Neural crest cell (in vitro differentiated cells): Measurements from ENCODE around the gene APOO. TPM values are rescaled to one million over a fixed set of nuclear protein-coding genes. Genes with fewer than 3 reads are reported as not detected.

Source experiments
- DNase-seq: peaks from one replicate; pipeline ENCODE4 v3.0.0; 2021; ENCODE audit warnings: low read depth, mixed read lengths, low spot score
- H3K27ac Mint-ChIP-seq: one replicate; pipeline ENCODE4 v1.8.0; 2021; ENCODE audit warnings: mild to moderate bottlenecking, mixed read lengths; ENCODE audit not compliant: unreplicated experiment
- H3K27me3 Mint-ChIP-seq: 2 replicates; pipeline ENCODE4 v1.8.0; 2021; ENCODE audit warnings: low read depth, mild to moderate bottlenecking, mixed read lengths
- H3K36me3 Mint-ChIP-seq: 2 replicates; pipeline ENCODE4 v1.8.0; 2021; ENCODE audit warnings: low read depth, mild to moderate bottlenecking, mixed read lengths
- H3K4me1 Mint-ChIP-seq: 2 replicates; pipeline ENCODE4 v1.8.0; 2021; ENCODE audit warnings: mixed read lengths
- H3K4me3 Mint-ChIP-seq: one replicate; pipeline ENCODE4 v1.8.0; 2021; ENCODE audit warnings: mild to moderate bottlenecking, mixed read lengths
- H3K9me3 Mint-ChIP-seq: 2 replicates; pipeline ENCODE4 v1.8.0; 2021; ENCODE audit warnings: mixed read lengths
- CTCF ChIP-seq: fragments of 200-600 bp; sonication (generic); conservative IDR thresholded peaks from 2 replicates; pipeline ENCODE4 v1.5.0; 2021; ENCODE audit warnings: antibody characterized with exemption, mild to moderate bottlenecking
- total RNA-seq: library from RNA; stranded (reverse); gene quantifications from 2 replicates; pipeline ENCODE4 v1.2.1, GENCODE V29; 2021

APOO gene
- total RNA-seq, 1 donor from 2014 or later, result 91.0 TPM

GRCh38 chrX:23887451-23887850 is 20.3 kb downstream of the APOO start:
- peaks cover 6% of the 10 kb centered on the region for H3K36me3 Mint-ChIP-seq
- no peaks in the 10 kb centered on the region for H3K9me3 Mint-ChIP-seq
- no peak overlapping the region for H3K27ac Mint-ChIP-seq
- peaks cover 19% of the 10 kb centered on the region for H3K4me1 Mint-ChIP-seq
- no peak overlapping the region for H3K4me3 Mint-ChIP-seq
- H3K27me3 Mint-ChIP-seq, result no peaks in the 10 kb centered on the region
- DNase-seq, result no peak
- TF ChIP-seq CTCF, result no peak

GRCh38 chrX:23885803-23886202 is 21.9 kb downstream of the APOO start:
- H3K27me3 Mint-ChIP-seq, result no peaks in the 10 kb centered on the region
- H3K27ac Mint-ChIP-seq, result peak overlapping the region; percentile 89
- peaks cover 19% of the 10 kb centered on the region for H3K4me1 Mint-ChIP-seq
- no peak overlapping the region for H3K4me3 Mint-ChIP-seq
- H3K9me3 Mint-ChIP-seq, result no peaks in the 10 kb centered on the region
- TF ChIP-seq CTCF, result no peak
- no peak for DNase-seq
- H3K36me3 Mint-ChIP-seq, result peaks cover 8% of the 10 kb centered on the region

GRCh38 chrX:23884427-23885024 is 23.2 kb downstream of the APOO start:
- Mint-ChIP-seq H3K4me1 (peaks cover 19% of the 10 kb centered on the region), H3K27ac (no peak overlapping the region), H3K36me3 (peaks cover 8% of the 10 kb centered on the region), H3K4me3 (no peak overlapping the region), H3K9me3 (no peaks in the 10 kb centered on the region), H3K27me3 (no peaks in the 10 kb centered on the region)
- no peak for DNase-seq
- TF ChIP-seq CTCF, result no peak

GRCh38 chrX:23883737-23884354 is 23.9 kb downstream of the APOO start:
- no peak for DNase-seq
- no peaks in the 10 kb centered on the region for H3K27me3 Mint-ChIP-seq
- peaks cover 19% of the 10 kb centered on the region for H3K4me1 Mint-ChIP-seq
- H3K27ac Mint-ChIP-seq, result no peak overlapping the region
- H3K9me3 Mint-ChIP-seq, result no peaks in the 10 kb centered on the region
- H3K36me3 Mint-ChIP-seq, result peaks cover 6% of the 10 kb centered on the region
- no peak overlapping the region for H3K4me3 Mint-ChIP-seq
- TF ChIP-seq CTCF, result no peak

DNA sequence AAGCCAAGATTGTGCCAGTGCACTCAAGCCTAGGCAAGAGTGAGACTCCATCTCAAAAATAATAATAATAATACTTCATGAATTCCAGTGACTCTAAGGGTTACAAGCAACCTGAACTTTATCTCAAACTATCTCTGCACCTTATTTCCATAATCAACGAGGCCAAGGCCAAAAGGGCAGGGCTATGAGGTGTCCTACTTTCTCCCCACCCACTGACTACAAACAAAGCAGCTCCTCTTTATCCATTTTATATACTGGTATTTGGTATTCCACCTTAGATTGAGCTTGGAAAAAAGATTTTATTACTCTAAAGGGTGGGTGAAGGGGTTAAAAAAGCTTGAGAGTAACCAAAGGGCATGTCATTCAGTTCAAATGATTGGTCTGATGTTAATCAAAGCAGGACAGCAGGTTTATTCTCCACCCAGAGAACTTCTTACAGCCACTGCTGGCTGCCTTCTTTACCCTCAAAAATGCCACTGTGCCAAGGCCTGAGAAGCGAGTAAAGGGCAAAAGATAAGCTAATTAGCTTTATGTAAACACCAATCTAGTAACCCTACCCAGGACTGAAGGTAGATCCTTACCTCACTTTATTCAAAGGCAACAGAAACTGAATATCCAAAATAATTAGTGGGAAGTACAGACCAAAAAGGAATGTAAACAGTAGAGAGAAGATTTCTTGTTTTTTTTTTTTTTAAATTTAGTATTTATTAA is 28.2 kb downstream of the APOO start:
- Mint-ChIP-seq H3K4me3 (no peak overlapping the region), H3K36me3 (peaks cover 2% of the 10 kb centered on the region), H3K27me3 (no peaks in the 10 kb centered on the region), H3K4me1 (peaks cover 15% of the 10 kb centered on the region), H3K9me3 (no peaks in the 10 kb centered on the region), H3K27ac (peak overlapping the region; percentile 43)
- no peak for DNase-seq
- no peak for TF ChIP-seq CTCF
